Measurements from ENCODE around the gene ZNF302. TPM values are rescaled to one million over a fixed set of nuclear protein-coding genes. Genes with fewer than 3 reads are reported as not detected.

ZNF302 gene
- polyA plus RNA-seq, 1 of the 3 experiments (the other 2 are of a cell fraction) = 14.3 TPM

DNA sequence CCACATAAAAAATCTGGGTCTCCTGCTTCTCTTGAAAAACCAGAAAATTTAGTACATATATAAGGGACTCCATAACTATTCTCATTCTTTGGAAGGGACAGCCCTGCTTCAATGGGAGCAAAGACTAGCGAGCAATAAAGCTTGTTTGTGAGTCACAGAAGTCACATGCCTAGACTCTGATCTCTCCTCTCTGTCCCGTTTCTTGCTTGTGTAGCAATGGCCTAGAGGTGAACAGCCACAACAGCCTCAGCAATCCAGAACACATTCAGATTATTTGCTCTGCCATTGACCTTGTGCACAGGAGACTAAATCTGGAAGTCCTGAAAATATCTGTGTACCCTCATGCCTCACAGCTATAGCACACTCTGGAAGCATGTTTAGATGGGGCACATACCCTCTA, 43.7 kb upstream of the ZNF302 start:
- Histone ChIP-seq H4K20me1 (ENCODE audit: insufficient read depth) (no peaks in the 10 kb centered on the region), H3K9ac (no peak overlapping the region), H3K9me3 (no peaks in the 10 kb centered on the region), H3K9me2 (no peaks in the 10 kb centered on the region), H3K36me3 (replicated peaks in 1 of 2; ENCODE audit: control insufficient read depth in 1 of 2, insufficient read depth in 2 of 2, low read length in 1 of 2) (no peaks in the 10 kb centered on the region), H3K79me2 (ENCODE audit: insufficient read depth) (no peaks in the 10 kb centered on the region), H3K4me2 (no peak overlapping the region), H3K27me3 (ENCODE audit: insufficient read depth) (no peaks in the 10 kb centered on the region), H3F3A (replicated peaks; ENCODE audit: insufficient read depth) (no peaks in the 10 kb centered on the region), H3K4me1 (ENCODE audit: control insufficient read depth in 1 of 2, insufficient read depth in 2 of 2, low read depth in 1 of 2, low read length in 1 of 2) (no peaks in the 10 kb centered on the region), H3K27ac (ENCODE audit: low read depth in 2 of 2, low read length in 1 of 2) (no peak overlapping the region), H3K4me3 (ENCODE audit: low read depth in 2 of 2, low read length in 1 of 2) (no peak overlapping the region), H2AFZ (ENCODE audit: low read depth) (no peak overlapping the region)
- DNase-seq = no peak
- TF ChIP-seq ELF1 (IDR thresholded peaks at IDR 0.05) (no peak), RCOR1 (IDR thresholded peaks at IDR 0.05; ENCODE audit: low read length) (no peak), YY1 (IDR thresholded peaks at IDR 0.05; ENCODE audit: low read depth) (no peak), SMC3 (IDR thresholded peaks at IDR 0.05; ENCODE audit: low read depth, low read length) (no peak), NRF1 (IDR thresholded peaks at IDR 0.05; ENCODE audit: low read depth, low read length) (no peak), TCF12 (IDR thresholded peaks at IDR 0.05) (no peak), EP300 (IDR thresholded peaks at IDR 0.05; ENCODE audit: borderline replicate concordance in 1 of 2, low read depth in 1 of 2, low read length in 1 of 2) (no peak), MXI1 (IDR thresholded peaks at IDR 0.05; ENCODE audit: low read depth, low read length) (no peak), TAF1 (IDR thresholded peaks at IDR 0.05; ENCODE audit: borderline replicate concordance, low read depth, low read length) (no peak)
- TF ChIP-seq, protein P1, sequence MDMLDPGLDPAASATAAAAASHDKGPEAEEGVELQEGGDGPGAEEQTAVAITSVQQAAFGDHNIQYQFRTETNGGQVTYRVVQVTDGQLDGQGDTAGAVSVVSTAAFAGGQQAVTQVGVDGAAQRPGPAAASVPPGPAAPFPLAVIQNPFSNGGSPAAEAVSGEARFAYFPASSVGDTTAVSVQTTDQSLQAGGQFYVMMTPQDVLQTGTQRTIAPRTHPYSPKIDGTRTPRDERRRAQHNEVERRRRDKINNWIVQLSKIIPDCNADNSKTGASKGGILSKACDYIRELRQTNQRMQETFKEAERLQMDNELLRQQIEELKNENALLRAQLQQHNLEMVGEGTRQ (IDR thresholded peaks at IDR 0.05; ENCODE audit: borderline replicate concordance, low read depth, low read length) = no peak
- TF ChIP-seq, protein P2, sequence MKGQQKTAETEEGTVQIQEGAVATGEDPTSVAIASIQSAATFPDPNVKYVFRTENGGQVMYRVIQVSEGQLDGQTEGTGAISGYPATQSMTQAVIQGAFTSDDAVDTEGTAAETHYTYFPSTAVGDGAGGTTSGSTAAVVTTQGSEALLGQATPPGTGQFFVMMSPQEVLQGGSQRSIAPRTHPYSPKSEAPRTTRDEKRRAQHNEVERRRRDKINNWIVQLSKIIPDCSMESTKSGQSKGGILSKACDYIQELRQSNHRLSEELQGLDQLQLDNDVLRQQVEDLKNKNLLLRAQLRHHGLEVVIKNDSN (IDR thresholded peaks at IDR 0.05; ENCODE audit: borderline replicate concordance, low read depth) = no peak
- TF ChIP-seq, protein P3, sequence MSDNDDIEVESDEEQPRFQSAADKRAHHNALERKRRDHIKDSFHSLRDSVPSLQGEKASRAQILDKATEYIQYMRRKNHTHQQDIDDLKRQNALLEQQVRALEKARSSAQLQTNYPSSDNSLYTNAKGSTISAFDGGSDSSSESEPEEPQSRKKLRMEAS (IDR thresholded peaks at IDR 0.05; ENCODE audit: low read depth) = no peak
- WGBS (ENCODE audit: low lambda C conversion rate) = 18% methylated on average over 2 of the region's 2 CpGs
- ChIA-PET POLR2A (no interaction called here), CTCF (interaction anchor here (2.1 kb wide), 1 partner anchor 78 kb away, joined by 12 read pairs; no protein-coding TSS in a partner anchor)

DNA sequence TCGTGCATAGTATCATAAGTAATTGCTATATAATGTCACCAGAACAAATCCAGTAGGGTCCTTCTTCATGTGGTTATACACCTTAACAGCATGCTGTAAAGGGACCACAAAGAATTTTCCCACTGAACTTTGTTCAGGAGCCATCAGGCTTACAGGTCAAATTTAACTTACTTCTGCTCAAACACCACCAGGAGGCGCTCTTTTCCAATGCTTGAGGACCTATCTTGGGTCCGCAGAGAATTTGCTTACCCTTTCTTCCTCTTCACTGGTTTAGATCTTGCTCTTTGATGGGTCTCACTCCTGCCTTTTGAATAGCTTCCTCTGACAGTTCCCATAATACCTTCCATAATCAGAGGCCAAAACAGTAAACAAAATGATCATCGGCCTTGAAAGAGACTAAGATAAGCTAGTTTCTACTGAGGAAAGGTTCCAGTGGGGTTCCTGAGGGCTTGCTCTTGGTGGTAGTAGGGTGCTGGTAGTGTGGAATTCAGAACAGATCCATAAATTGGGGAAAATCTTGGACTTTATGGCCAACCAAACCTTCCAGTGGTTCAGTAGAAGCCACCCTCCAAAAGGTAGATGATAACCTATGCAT, 37.9 kb upstream of the ZNF302 start:
- POLR2A ChIA-PET = interaction anchor here (0.8 kb wide), 1 partner anchor 38 kb away, joined by 5 read pairs; the partner anchor contains the start of gene ZNF302
- no peaks in the 10 kb centered on the region for H3F3A ChIP-seq (replicated peaks; ENCODE audit: insufficient read depth)

More for the DNA sequence above, 37.9 kb upstream of the ZNF302 start:
- no peak overlapping the region for H2AFZ ChIP-seq (ENCODE audit: low read depth)
- H3K4me2 ChIP-seq = no peak overlapping the region
- H3K27me3 ChIP-seq (ENCODE audit: insufficient read depth) = no peaks in the 10 kb centered on the region
- H3K4me3 ChIP-seq (ENCODE audit: low read depth in 2 of 2, low read length in 1 of 2) = no peak overlapping the region; a peak in 1 of 4 replicates
- CTCF ChIA-PET = interaction anchor here (0.6 to 5.4 kb wide), 25 partner anchors 8 to 377 kb away, joined by 3 to 73 read pairs (median 6); partner anchors contain the start of gene ZNF302
- no peaks in the 10 kb centered on the region for H3K9me3 ChIP-seq
- 27% methylated on average over 4 of the region's 4 CpGs for WGBS (ENCODE audit: low lambda C conversion rate)
- H3K36me3 ChIP-seq (replicated peaks in 1 of 2; ENCODE audit: control insufficient read depth in 1 of 2, insufficient read depth in 2 of 2, low read length in 1 of 2) = no peaks in the 10 kb centered on the region
- DNase-seq = peak; percentile 43
- TF ChIP-seq, protein P2 (IDR thresholded peaks at IDR 0.05; ENCODE audit: borderline replicate concordance, low read depth) = no peak
- peak; percentile 91 for TF ChIP-seq RAD21 (IDR thresholded peaks at IDR 0.05; ENCODE audit: low read length)
- TF ChIP-seq, protein P4, sequence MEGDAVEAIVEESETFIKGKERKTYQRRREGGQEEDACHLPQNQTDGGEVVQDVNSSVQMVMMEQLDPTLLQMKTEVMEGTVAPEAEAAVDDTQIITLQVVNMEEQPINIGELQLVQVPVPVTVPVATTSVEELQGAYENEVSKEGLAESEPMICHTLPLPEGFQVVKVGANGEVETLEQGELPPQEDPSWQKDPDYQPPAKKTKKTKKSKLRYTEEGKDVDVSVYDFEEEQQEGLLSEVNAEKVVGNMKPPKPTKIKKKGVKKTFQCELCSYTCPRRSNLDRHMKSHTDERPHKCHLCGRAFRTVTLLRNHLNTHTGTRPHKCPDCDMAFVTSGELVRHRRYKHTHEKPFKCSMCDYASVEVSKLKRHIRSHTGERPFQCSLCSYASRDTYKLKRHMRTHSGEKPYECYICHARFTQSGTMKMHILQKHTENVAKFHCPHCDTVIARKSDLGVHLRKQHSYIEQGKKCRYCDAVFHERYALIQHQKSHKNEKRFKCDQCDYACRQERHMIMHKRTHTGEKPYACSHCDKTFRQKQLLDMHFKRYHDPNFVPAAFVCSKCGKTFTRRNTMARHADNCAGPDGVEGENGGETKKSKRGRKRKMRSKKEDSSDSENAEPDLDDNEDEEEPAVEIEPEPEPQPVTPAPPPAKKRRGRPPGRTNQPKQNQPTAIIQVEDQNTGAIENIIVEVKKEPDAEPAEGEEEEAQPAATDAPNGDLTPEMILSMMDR (IDR thresholded peaks at IDR 0.05) = peak; percentile 80
- TF ChIP-seq SMC3 (IDR thresholded peaks at IDR 0.05; ENCODE audit: low read depth, low read length) = peak; percentile 81
- TF ChIP-seq FOXM1 (IDR thresholded peaks at IDR 0.05; ENCODE audit: low read depth) = no peak
- TF ChIP-seq, protein P3 (IDR thresholded peaks at IDR 0.05; ENCODE audit: low read depth) = no peak
- no peak for TF ChIP-seq TCF12 (IDR thresholded peaks at IDR 0.05)
- TF ChIP-seq YY1 (IDR thresholded peaks at IDR 0.05; ENCODE audit: low read depth) = no peak
- H3K27ac ChIP-seq (ENCODE audit: low read depth in 2 of 2, low read length in 1 of 2) = no peak overlapping the region
- H4K20me1 ChIP-seq (ENCODE audit: insufficient read depth) = no peaks in the 10 kb centered on the region
- no peaks in the 10 kb centered on the region for H3K9me2 ChIP-seq
- H3K79me2 ChIP-seq (ENCODE audit: insufficient read depth) = no peaks in the 10 kb centered on the region
- H3K4me1 ChIP-seq (ENCODE audit: control insufficient read depth in 1 of 2, insufficient read depth in 2 of 2, low read depth in 1 of 2, low read length in 1 of 2) = no peaks in the 10 kb centered on the region; a peak in 1 of 4 replicates
- H3K9ac ChIP-seq = no peak overlapping the region
